IPS-15b (cell line): ENCODE measurements around the gene IL11.

ENCODE experiments used
- H3K27me3 ChIP-seq: one replicate; pipeline ENCODE4 v1.6.1; 2013; ENCODE audit warnings: low read length; ENCODE audit not compliant: control insufficient read depth, insufficient read depth
- H3K36me3 ChIP-seq: one replicate; pipeline ENCODE4 v1.6.1; 2013; ENCODE audit warnings: low read length; ENCODE audit not compliant: control insufficient read depth, insufficient read depth
- H3K4me1 ChIP-seq: one replicate; pipeline ENCODE4 v1.6.1; 2013; ENCODE audit warnings: mild to moderate bottlenecking, low read length; ENCODE audit not compliant: control insufficient read depth, insufficient read depth
- H3K4me3 ChIP-seq: one replicate; pipeline ENCODE4 v1.5.1; 2013; ENCODE audit warnings: low read depth, low read length
- H3K9ac ChIP-seq: one replicate; pipeline ENCODE4 v1.6.1; 2013; ENCODE audit warnings: low read depth, mild to moderate bottlenecking, low read length
- H3K9me3 ChIP-seq: one replicate; pipeline ENCODE4 v1.6.1; 2013; ENCODE audit warnings: mild to moderate bottlenecking, low read length; ENCODE audit not compliant: control insufficient read depth, insufficient read depth

IL11 gene

GRCh38 chr19:55352549-55353145 lies 17.6 kb downstream of the IL11 start:
- H3K4me1 ChIP-seq, result peaks cover 16% of the 10 kb centered on the region
- peaks cover 35% of the 10 kb centered on the region for H3K27me3 ChIP-seq
- no peaks in the 10 kb centered on the region for H3K9me3 ChIP-seq
- H3K36me3 ChIP-seq, result peaks cover 12% of the 10 kb centered on the region
- H3K4me3 ChIP-seq, result peak overlapping the region; percentile 59
- no peak overlapping the region for H3K9ac ChIP-seq

- Histone ChIP-seq H3K4me3 (no peak overlapping the region), H3K36me3 (peaks cover 16% of the 10 kb centered on the region), H3K4me1 (peaks cover 16% of the 10 kb centered on the region), H3K9ac (no peak overlapping the region), H3K27me3 (peaks cover 31% of the 10 kb centered on the region), H3K9me3 (no peaks in the 10 kb centered on the region)
These were observed 18.2 kb downstream of the IL11 start for GRCh38 chr19:55352040-55352439.

- Histone ChIP-seq H3K4me1 (peaks cover 16% of the 10 kb centered on the region), H3K9ac (no peak overlapping the region), H3K4me3 (no peak overlapping the region), H3K9me3 (no peaks in the 10 kb centered on the region), H3K36me3 (peaks cover 23% of the 10 kb centered on the region), H3K27me3 (peaks cover 24% of the 10 kb centered on the region)
These were observed 19.5 kb downstream of the IL11 start for GRCh38 chr19:55350620-55351315.

GRCh38 chr19:55348317-55349034 lies 21.8 kb downstream of the IL11 start:
- Histone ChIP-seq H3K4me1 (peaks cover 16% of the 10 kb centered on the region), H3K36me3 (peaks cover 40% of the 10 kb centered on the region), H3K4me3 (peak overlapping the region; percentile 27), H3K9me3 (no peaks in the 10 kb centered on the region), H3K9ac (peak overlapping the region; percentile 61), H3K27me3 (peaks cover 16% of the 10 kb centered on the region)

GRCh38 chr19:55347442-55348009 lies 22.7 kb downstream of the IL11 start:
- no peaks in the 10 kb centered on the region for H3K9me3 ChIP-seq
- H3K4me3 ChIP-seq, result no peak overlapping the region
- H3K9ac ChIP-seq, result no peak overlapping the region
- H3K27me3 ChIP-seq, result peaks cover 7% of the 10 kb centered on the region
- H3K36me3 ChIP-seq, result peaks cover 49% of the 10 kb centered on the region
- peaks cover 16% of the 10 kb centered on the region for H3K4me1 ChIP-seq

- peaks cover under 1% of the 10 kb centered on the region for H3K27me3 ChIP-seq
- peaks cover 54% of the 10 kb centered on the region for H3K36me3 ChIP-seq
- H3K9me3 ChIP-seq, result no peaks in the 10 kb centered on the region
- H3K4me1 ChIP-seq, result peaks cover 17% of the 10 kb centered on the region
- no peak overlapping the region for H3K9ac ChIP-seq
- H3K4me3 ChIP-seq, result no peak overlapping the region
These were observed 23.4 kb downstream of the IL11 start for GRCh38 chr19:55346725-55347441.

- peaks cover 23% of the 10 kb centered on the region for H3K4me1 ChIP-seq
- no peak overlapping the region for H3K4me3 ChIP-seq
- H3K36me3 ChIP-seq, result peaks cover 50% of the 10 kb centered on the region
- no peaks in the 10 kb centered on the region for H3K9me3 ChIP-seq
- H3K27me3 ChIP-seq, result no peaks in the 10 kb centered on the region
- H3K9ac ChIP-seq, result no peak overlapping the region
These were observed 24.2 kb downstream of the IL11 start for GRCh38 chr19:55345818-55346724.

GRCh38 chr19:55345101-55345817 lies 25.0 kb downstream of the IL11 start:
- Histone ChIP-seq H3K9me3 (no peaks in the 10 kb centered on the region), H3K27me3 (no peaks in the 10 kb centered on the region), H3K4me1 (peaks cover 21% of the 10 kb centered on the region), H3K9ac (no peak overlapping the region), H3K36me3 (peaks cover 49% of the 10 kb centered on the region), H3K4me3 (no peak overlapping the region)

GRCh38 chr19:55344444-55344843 lies 25.8 kb downstream of the IL11 start:
- Histone ChIP-seq H3K9me3 (no peaks in the 10 kb centered on the region), H3K27me3 (no peaks in the 10 kb centered on the region), H3K9ac (no peak overlapping the region), H3K36me3 (peaks cover 45% of the 10 kb centered on the region), H3K4me3 (no peak overlapping the region), H3K4me1 (peaks cover 18% of the 10 kb centered on the region)
